B cell (primary cell): ENCODE data around the gene ARID1A.

Experiments used
- EZH2 ChIP-seq: IDR thresholded peaks from 2 replicates; pipeline ENCODE4 v1.6.1; 2012; ENCODE audit warnings: borderline replicate concordance, low read depth, mild to moderate bottlenecking, moderate library complexity, low read length; ENCODE audit not compliant: insufficient read depth, poor library complexity, severe bottlenecking
- TF ChIP-seq, protein P1 (sequence below): fragments of 200-600 bp; IDR thresholded peaks from one replicate; pipeline ENCODE4 v1.8.0; 2022; ENCODE audit warnings: antibody characterized with exemption, mild to moderate bottlenecking

DNA sequence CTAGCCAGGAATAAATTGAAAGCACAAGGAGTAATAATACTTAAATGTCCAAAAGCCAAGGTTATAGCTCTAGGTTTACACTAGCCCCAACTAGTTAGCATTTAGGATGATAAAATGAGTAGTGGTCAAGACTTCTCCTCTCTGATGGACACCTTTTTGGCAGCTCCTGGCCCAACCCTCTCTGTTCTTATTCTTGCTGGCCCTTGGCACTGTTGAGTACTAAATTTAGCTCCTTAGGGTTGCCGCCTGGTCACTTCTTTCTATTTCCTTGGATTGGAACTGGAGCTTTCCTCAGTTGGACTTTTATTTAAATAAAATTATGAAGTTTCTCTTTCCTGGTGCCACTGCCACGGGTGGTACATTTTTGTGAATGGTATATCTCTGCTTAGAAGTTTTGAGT, 28.3 kb downstream of the ARID1A start:
- TF ChIP-seq, protein P1, sequence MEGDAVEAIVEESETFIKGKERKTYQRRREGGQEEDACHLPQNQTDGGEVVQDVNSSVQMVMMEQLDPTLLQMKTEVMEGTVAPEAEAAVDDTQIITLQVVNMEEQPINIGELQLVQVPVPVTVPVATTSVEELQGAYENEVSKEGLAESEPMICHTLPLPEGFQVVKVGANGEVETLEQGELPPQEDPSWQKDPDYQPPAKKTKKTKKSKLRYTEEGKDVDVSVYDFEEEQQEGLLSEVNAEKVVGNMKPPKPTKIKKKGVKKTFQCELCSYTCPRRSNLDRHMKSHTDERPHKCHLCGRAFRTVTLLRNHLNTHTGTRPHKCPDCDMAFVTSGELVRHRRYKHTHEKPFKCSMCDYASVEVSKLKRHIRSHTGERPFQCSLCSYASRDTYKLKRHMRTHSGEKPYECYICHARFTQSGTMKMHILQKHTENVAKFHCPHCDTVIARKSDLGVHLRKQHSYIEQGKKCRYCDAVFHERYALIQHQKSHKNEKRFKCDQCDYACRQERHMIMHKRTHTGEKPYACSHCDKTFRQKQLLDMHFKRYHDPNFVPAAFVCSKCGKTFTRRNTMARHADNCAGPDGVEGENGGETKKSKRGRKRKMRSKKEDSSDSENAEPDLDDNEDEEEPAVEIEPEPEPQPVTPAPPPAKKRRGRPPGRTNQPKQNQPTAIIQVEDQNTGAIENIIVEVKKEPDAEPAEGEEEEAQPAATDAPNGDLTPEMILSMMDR: no peak
- no peak for TF ChIP-seq EZH2
